Activated naive CD8-positive, alpha-beta T cell treated with anti-CD3 and anti-CD28 coated beads, Interleukin-2, amount 50 U/mL, for 24 hours (primary cell): ENCODE results near the gene MTHFD2L.

Experiments used
- ATAC-seq: fragments of 150-1000 bp; cut with Tn5 transposase; one replicate; pipeline ENCODE4 v1.10.0; 2021
- DNase-seq: peaks from one replicate; pipeline ENCODE4 v3.0.0; 2021
- H3K27ac Mint-ChIP-seq: one replicate; pipeline ENCODE4 v1.8.0; 2021; ENCODE audit warnings: mild to moderate bottlenecking, mixed read lengths
- H3K27me3 Mint-ChIP-seq: one replicate; pipeline ENCODE4 v1.8.0; 2021; ENCODE audit warnings: mixed read lengths
- H3K36me3 Mint-ChIP-seq: one replicate; pipeline ENCODE4 v1.8.0; 2021; ENCODE audit warnings: low read depth, mixed read lengths
- H3K4me1 Mint-ChIP-seq: one replicate; pipeline ENCODE4 v1.8.0; 2021; ENCODE audit warnings: mixed read lengths
- H3K4me3 Mint-ChIP-seq: one replicate; pipeline ENCODE4 v1.8.0; 2021; ENCODE audit warnings: mild to moderate bottlenecking, moderate library complexity, mixed read lengths
- H3K9me3 Mint-ChIP-seq: one replicate; pipeline ENCODE4 v1.8.0; 2021; ENCODE audit warnings: mixed read lengths

The MTHFD2L gene

GRCh38 chr4:74157561-74158465 is at the start of gene MTHFD2L:
Gene MTHFD2L, plus strand, starts transcription at chr4:74158118. Its CDS starts 21 bp downstream, at chr4:74158139.
- H3K36me3 Mint-ChIP-seq = peaks cover 38% of the 10 kb centered on the region
- no peaks in the 10 kb centered on the region for H3K27me3 Mint-ChIP-seq
- DNase-seq (peak; percentile 83), ATAC-seq (peak; percentile 99)
- no peaks in the 10 kb centered on the region for H3K9me3 Mint-ChIP-seq
- peak within 1 kb of the TSS; percentile 93 for H3K4me3 Mint-ChIP-seq
- peaks cover 27% of the 10 kb centered on the region for H3K4me1 Mint-ChIP-seq
- peak within 1 kb of the TSS; percentile 93 for H3K27ac Mint-ChIP-seq

- Mint-ChIP-seq H3K9me3 (no peaks in the 10 kb centered on the region), H3K4me3 (no peak overlapping the region), H3K36me3 (no peaks in the 10 kb centered on the region), H3K27ac (no peak overlapping the region), H3K27me3 (peaks cover 5% of the 10 kb centered on the region), H3K4me1 (no peaks in the 10 kb centered on the region)
- no peak for DNase-seq
- no peak for ATAC-seq
These were observed 49.3 kb upstream of the MTHFD2L start for GRCh38 chr4:74108457-74109115.

GRCh38 chr4:74109116-74109869 is 48.6 kb upstream of the MTHFD2L start:
- no peaks in the 10 kb centered on the region for H3K4me1 Mint-ChIP-seq
- H3K27me3 Mint-ChIP-seq = peaks cover 5% of the 10 kb centered on the region
- H3K9me3 Mint-ChIP-seq = no peaks in the 10 kb centered on the region
- H3K36me3 Mint-ChIP-seq = no peaks in the 10 kb centered on the region
- H3K4me3 Mint-ChIP-seq = no peak overlapping the region
- DNase-seq (no peak), ATAC-seq (no peak)
- H3K27ac Mint-ChIP-seq = no peak overlapping the region

GRCh38 chr4:74109870-74110605 is 47.9 kb upstream of the MTHFD2L start:
- ATAC-seq = no peak
- Mint-ChIP-seq H3K9me3 (no peaks in the 10 kb centered on the region), H3K27me3 (peaks cover 5% of the 10 kb centered on the region), H3K36me3 (no peaks in the 10 kb centered on the region), H3K4me1 (no peaks in the 10 kb centered on the region), H3K4me3 (no peak overlapping the region), H3K27ac (no peak overlapping the region)
- DNase-seq = no peak

DNA sequence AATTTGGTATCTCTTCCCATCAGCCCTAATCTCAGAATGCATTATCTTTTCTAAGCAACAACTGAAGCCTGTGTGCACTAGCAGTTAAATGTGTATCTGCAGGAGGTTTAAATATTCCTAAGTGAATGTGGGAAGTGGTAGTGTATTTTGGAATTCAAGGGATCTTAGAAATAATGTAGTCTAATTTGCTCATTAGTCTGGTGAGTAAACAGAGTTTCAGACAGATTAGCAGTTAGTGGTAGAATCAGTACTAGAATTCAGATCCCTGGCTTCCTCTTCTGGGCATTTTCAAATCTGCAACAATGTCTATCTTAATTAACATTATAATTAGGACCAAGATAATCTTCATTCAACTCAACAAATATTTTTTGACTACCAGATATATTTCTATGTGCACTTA is 47.2 kb upstream of the MTHFD2L start:
- no peak overlapping the region for H3K4me3 Mint-ChIP-seq
- peaks cover 3% of the 10 kb centered on the region for H3K27me3 Mint-ChIP-seq
- no peaks in the 10 kb centered on the region for H3K9me3 Mint-ChIP-seq

DNA sequence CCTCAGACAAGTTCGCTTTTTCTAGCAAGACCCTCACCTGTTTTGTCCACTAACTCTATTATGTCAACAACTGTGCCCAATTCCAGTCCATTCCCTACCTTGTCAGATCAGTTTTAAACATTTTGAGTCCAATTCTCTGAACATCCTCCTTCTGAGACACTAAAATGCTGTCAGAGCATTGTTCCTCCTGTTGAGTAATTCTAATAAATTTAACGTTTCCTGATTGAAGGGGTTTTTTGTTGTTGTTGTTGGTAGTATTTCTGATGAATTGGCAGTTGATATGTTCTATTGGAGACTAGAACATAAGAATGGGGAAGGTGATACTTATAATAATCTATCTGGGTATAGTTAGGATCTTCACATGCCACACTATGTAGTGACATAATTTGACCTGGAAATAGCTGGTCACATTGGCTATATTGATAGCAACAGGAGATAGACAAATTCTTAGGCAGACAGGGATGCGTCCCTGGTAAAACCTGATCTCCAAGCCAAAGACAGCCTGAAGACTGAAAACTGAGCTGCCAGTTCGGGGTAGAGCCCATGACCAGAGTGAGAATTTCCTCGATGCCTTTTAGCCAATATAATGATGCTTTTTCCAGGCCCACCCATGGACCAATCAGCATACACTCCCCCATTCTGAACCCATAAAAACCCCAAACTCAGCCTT is 46.5 kb upstream of the MTHFD2L start:
- no peaks in the 10 kb centered on the region for H3K9me3 Mint-ChIP-seq
- H3K36me3 Mint-ChIP-seq = no peaks in the 10 kb centered on the region
- no peaks in the 10 kb centered on the region for H3K4me1 Mint-ChIP-seq
- ATAC-seq = no peak
- no peak overlapping the region for H3K4me3 Mint-ChIP-seq
- no peak for DNase-seq
- no peak overlapping the region for H3K27ac Mint-ChIP-seq
- H3K27me3 Mint-ChIP-seq = peaks cover 3% of the 10 kb centered on the region

More for the DNA sequence above, 47.2 kb upstream of the MTHFD2L start:
- H3K36me3 Mint-ChIP-seq = no peaks in the 10 kb centered on the region
- H3K27ac Mint-ChIP-seq = no peak overlapping the region
- ATAC-seq = no peak
- DNase-seq = no peak
- no peaks in the 10 kb centered on the region for H3K4me1 Mint-ChIP-seq

GRCh38 chr4:74111990-74112389 is 45.9 kb upstream of the MTHFD2L start:
- H3K9me3 Mint-ChIP-seq = no peaks in the 10 kb centered on the region
- no peak overlapping the region for H3K4me3 Mint-ChIP-seq
- H3K27me3 Mint-ChIP-seq = peaks cover 3% of the 10 kb centered on the region
- DNase-seq = no peak
- no peaks in the 10 kb centered on the region for H3K36me3 Mint-ChIP-seq
- H3K4me1 Mint-ChIP-seq = no peaks in the 10 kb centered on the region
- ATAC-seq = no peak
- H3K27ac Mint-ChIP-seq = no peak overlapping the region

DNA sequence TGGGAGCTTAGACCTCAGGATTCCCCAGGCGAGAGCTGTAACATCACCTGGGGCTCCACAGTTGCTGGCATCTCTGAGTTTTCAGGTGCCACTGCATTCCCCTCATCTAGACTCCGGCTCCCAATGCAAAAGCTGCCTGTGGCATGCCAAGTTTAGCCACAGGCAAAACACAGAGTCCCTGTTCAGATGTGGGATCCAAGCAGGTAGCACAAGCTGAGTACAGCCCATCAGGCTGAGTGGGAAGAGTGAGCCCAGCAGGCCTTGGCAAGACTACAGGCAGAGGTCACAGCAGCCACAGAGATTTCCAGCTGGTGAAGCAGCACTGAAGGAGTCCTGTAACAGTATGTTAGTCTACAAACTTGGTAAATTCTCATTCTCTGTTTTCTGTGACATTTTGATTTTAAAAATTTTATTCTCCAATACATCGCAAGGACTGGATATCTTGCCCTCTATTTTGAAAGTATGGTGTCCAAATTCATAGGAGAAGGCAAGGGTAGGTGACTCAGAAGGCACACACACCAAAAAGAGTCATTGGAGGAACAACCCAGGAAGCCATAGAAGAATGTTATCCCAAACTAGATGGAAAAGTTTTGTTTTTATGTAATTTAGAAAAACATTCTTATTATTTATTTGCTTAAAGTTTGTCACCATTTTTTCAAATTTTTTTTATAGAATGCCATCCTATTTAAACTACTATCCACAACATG is 45.4 kb upstream of the MTHFD2L start:
- no peaks in the 10 kb centered on the region for H3K9me3 Mint-ChIP-seq
- no peak for DNase-seq
- no peak overlapping the region for H3K4me3 Mint-ChIP-seq
- no peak overlapping the region for H3K27ac Mint-ChIP-seq
- no peaks in the 10 kb centered on the region for H3K4me1 Mint-ChIP-seq
- H3K27me3 Mint-ChIP-seq = peaks cover 3% of the 10 kb centered on the region
- H3K36me3 Mint-ChIP-seq = no peaks in the 10 kb centered on the region
- no peak for ATAC-seq

- Mint-ChIP-seq H3K4me1 (no peaks in the 10 kb centered on the region), H3K4me3 (no peak overlapping the region), H3K27ac (no peak overlapping the region), H3K27me3 (peaks cover 3% of the 10 kb centered on the region), H3K9me3 (no peaks in the 10 kb centered on the region), H3K36me3 (no peaks in the 10 kb centered on the region)
- DNase-seq (no peak), ATAC-seq (no peak)
These were observed 43.7 kb upstream of the MTHFD2L start for GRCh38 chr4:74114234-74114633.

DNA sequence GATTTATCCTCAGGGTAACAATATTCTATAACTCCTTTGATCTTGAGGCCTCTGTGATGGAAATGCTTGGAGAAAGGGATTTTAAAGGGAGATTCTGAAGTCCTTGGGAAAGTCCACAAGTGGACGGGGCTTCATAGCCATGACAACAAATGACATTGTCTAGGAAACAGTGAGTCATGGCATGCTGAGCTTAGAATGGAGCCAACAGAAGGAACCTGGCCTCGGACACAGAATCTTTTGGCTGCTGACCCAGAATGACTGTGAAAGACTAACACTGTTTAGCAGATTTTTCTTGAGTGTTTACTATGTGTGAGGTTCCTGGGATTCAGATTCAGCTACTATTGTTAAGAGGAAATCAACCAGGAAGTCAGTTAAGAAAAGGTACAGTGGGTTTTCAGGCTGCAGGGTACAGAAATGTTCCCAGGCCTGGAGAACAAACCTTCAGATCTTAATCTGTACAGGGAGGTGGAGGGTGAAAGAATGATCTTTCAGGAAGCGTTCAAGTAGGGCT is 40.8 kb upstream of the MTHFD2L start:
- DNase-seq = no peak
- Mint-ChIP-seq H3K4me3 (no peak overlapping the region), H3K27me3 (no peaks in the 10 kb centered on the region), H3K27ac (no peak overlapping the region), H3K4me1 (no peaks in the 10 kb centered on the region), H3K9me3 (peaks cover 5% of the 10 kb centered on the region), H3K36me3 (no peaks in the 10 kb centered on the region)
- ATAC-seq = no peak

DNA sequence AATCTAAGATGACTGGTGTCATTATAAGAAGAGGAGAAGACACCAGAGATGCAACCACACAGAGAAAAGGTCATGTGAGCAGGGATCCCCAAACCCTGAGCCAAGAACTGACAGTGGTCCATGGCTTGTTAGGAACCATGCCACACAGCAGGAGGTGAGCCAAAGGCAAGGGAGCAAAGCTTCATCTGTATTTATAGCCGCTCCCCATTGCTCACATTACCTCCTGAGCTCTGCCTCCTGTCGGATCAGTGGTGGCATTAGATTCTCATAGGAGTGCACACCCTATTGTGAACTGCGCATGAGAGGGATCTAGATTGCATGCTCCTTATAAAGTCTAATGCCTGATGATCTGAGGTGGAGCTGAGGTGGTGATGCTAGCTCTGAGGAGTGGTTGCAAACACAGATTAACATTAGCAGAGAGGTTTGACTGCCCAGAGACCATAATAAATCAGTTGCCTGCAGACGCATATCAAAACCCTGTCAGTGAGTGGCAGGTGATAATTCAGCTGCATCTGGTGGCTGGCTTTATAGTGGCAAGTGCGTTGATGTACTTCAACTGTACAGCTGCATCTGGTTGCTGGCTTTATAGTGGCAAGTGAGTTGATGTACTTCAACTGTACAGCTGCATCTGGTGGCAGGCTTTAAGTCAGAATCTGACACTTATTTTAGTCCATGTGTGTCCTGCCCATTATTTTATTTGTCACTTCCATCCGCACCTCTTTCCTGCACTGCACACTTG is 39.1 kb upstream of the MTHFD2L start:
- ATAC-seq (no peak), DNase-seq (no peak)
- Mint-ChIP-seq H3K4me1 (no peaks in the 10 kb centered on the region), H3K4me3 (no peak overlapping the region), H3K36me3 (no peaks in the 10 kb centered on the region), H3K27me3 (no peaks in the 10 kb centered on the region), H3K27ac (no peak overlapping the region), H3K9me3 (peaks cover 7% of the 10 kb centered on the region)

DNA sequence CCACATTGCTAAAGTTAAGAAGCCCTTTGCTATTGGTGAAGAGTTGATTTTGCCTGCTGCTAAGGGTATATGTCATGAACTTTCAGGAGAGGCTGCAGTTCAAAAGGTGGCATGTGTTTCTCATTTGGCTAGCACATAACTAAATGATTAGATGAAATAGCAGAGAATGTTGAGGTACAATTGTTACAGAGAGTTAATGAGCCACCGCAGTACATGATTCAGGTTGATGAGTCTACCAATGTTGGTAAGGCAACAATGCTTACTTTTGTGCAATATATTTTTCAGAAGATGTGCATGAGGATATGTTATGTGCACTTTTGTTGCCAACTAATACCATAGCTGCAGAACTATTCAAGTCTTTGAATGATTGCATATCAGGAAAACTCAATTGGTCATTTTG is 37.8 kb upstream of the MTHFD2L start:
- no peaks in the 10 kb centered on the region for H3K27me3 Mint-ChIP-seq
- DNase-seq (no peak), ATAC-seq (no peak)
- H3K4me1 Mint-ChIP-seq = no peaks in the 10 kb centered on the region
- H3K36me3 Mint-ChIP-seq = no peaks in the 10 kb centered on the region
- H3K9me3 Mint-ChIP-seq = peaks cover 7% of the 10 kb centered on the region
- no peak overlapping the region for H3K27ac Mint-ChIP-seq
- no peak overlapping the region for H3K4me3 Mint-ChIP-seq
